H1 (cell line): Measurements from ENCODE around the gene ECPAS. TPM values are rescaled to one million over a fixed set of nuclear protein-coding genes. Genes with fewer than 3 reads are reported as not detected.

ENCODE experiments used
- CTCF ChIA-PET: fragments of 300-600 bp; sonication (Branson Sonifier 250); formaldehyde crosslinking; loops from one replicate; lab custom pipeline; 2021; ENCODE audit not compliant: partially characterized antibody; lab: Charles Lee
- POLR2A ChIA-PET: fragments of 300-600 bp; sonication (Branson Sonifier 250); formaldehyde crosslinking; loops from one replicate; lab custom pipeline; 2021; ENCODE audit warnings: inconsistent platforms; ENCODE audit not compliant: partially characterized antibody; lab: Charles Lee
- DNase-seq, 2 experiments: peaks; one replicate each; pipeline versions ENCODE4 v3.0.0 to v3.0.0-alpha.2; 2010 to 2022; ENCODE audit warnings: low spot score in 2 of 2, low read depth in 1 of 2, mixed read lengths in 1 of 2
- FAIRE-seq: peaks from 2 replicates; lab custom pipeline; 2011; peaks lifted over from hg19 to GRCh38; lab: Jason Lieb, UNC
- H2AFZ ChIP-seq: 2 replicates; pipeline ENCODE4 v1.8.1; 2012; ENCODE audit warnings: low read length, inconsistent platforms
- H2AK5ac ChIP-seq: 2 replicates; pipeline ENCODE4 v1.6.1; 2013; ENCODE audit warnings: low read depth, low read length
- H2BK120ac ChIP-seq: replicated peaks from 2 replicates; pipeline ENCODE3; 2013; ENCODE audit warnings: low read depth, low read length, inconsistent platforms
- H2BK12ac ChIP-seq: 2 replicates; pipeline ENCODE4 v1.6.1; 2013; ENCODE audit warnings: low read depth, low read length
- H2BK15ac ChIP-seq: 2 replicates; pipeline ENCODE4 v1.6.1; 2013; ENCODE audit warnings: low read length
- H2BK20ac ChIP-seq: 2 replicates; pipeline ENCODE4 v1.6.1; 2013; ENCODE audit warnings: low read length
- H2BK5ac ChIP-seq: 2 replicates; pipeline ENCODE4 v1.6.1; 2013; ENCODE audit warnings: low read depth, low read length
- H3K14ac ChIP-seq: 2 replicates; pipeline ENCODE4 v1.6.1; 2013; ENCODE audit warnings: inconsistent platforms; ENCODE audit not compliant: insufficient read length
- H3K18ac ChIP-seq: 2 replicates; pipeline ENCODE4 v1.6.1; 2013; ENCODE audit warnings: low read length; ENCODE audit errors: extremely low read depth
- H3K23ac ChIP-seq: 2 replicates; pipeline ENCODE4 v1.6.1; 2013; ENCODE audit warnings: inconsistent platforms; ENCODE audit not compliant: insufficient read length
- H3K23me2 ChIP-seq: 2 replicates; pipeline ENCODE4 v1.6.1; 2013; ENCODE audit warnings: low read depth, low read length
- H3K27ac ChIP-seq: 2 replicates; pipeline ENCODE4 v1.6.1; 2011; ENCODE audit warnings: low read depth, low read length, inconsistent platforms
- H3K27me3 ChIP-seq, 4 experiments: replicated peaks in 1 of 4; 1 replicate in 1 of 4; 2 replicates in 3 of 4; pipeline versions ENCODE4 v1.6.1 to v1.8.1; 2011 to 2013; ENCODE audit warnings: low read length in 3 of 4, mild to moderate bottlenecking in 3 of 4, inconsistent platforms in 2 of 4, mixed read lengths in 2 of 4, moderate library complexity in 1 of 4; ENCODE audit not compliant: control insufficient read depth in 3 of 4, insufficient read depth in 3 of 4; ENCODE audit errors: extremely low read depth in 1 of 4
- H3K36me3 ChIP-seq, 4 experiments: 2 replicates each; pipeline versions ENCODE4 v1.6.1 to v1.8.1; 2011 to 2013; ENCODE audit warnings: mild to moderate bottlenecking in 4 of 4, low read length in 3 of 4, moderate library complexity in 2 of 4, control low read depth in 1 of 4, inconsistent platforms in 1 of 4; ENCODE audit not compliant: insufficient read depth in 4 of 4, control insufficient read depth in 2 of 4
- H3K4ac ChIP-seq: replicated peaks from 2 replicates; pipeline ENCODE3; 2013; ENCODE audit warnings: low read length, low read depth, mixed read lengths, inconsistent platforms; ENCODE audit not compliant: insufficient read length
- H3K4me1 ChIP-seq, 4 experiments: replicated peaks in 1 of 4; 1 replicate in 1 of 4; 2 replicates in 3 of 4; pipeline versions ENCODE4 v1.6.1 to v1.8.1; 2011 to 2013; ENCODE audit warnings: low read length in 3 of 4, inconsistent platforms in 2 of 4, mixed read lengths in 1 of 4; ENCODE audit not compliant: insufficient read depth in 4 of 4, control insufficient read depth in 3 of 4
- H3K4me2 ChIP-seq, 2 experiments: 2 replicates each; pipeline versions ENCODE4 v1.6.1 to v1.8.1; 2011 to 2013; ENCODE audit warnings: low read depth in 2 of 2, low read length in 2 of 2, control low read depth in 1 of 2, inconsistent platforms in 1 of 2, mild to moderate bottlenecking in 1 of 2; ENCODE audit not compliant: insufficient read depth in 1 of 2
- H3K4me3 ChIP-seq, 4 experiments: fragments of 200-600, 300-600 bp in 1 of 4; sonication (generic), shearing (Covaris generic), sonication (Bioruptor Twin) in 1 of 4; 2 replicates each; pipeline versions ENCODE4 v1.5.1 to v1.8.1; 2011 to 2016; ENCODE audit warnings: low read length in 4 of 4, low read depth in 3 of 4, control low read depth in 2 of 4, inconsistent platforms in 2 of 4, mild to moderate bottlenecking in 2 of 4, mixed read lengths in 1 of 4, moderate library complexity in 1 of 4; ENCODE audit not compliant: insufficient read depth in 2 of 4; ENCODE audit errors: extremely low read depth in 1 of 4
- H3K56ac ChIP-seq: replicated peaks from 2 replicates; pipeline ENCODE3; 2013; ENCODE audit warnings: low read depth, mild to moderate bottlenecking, mixed read lengths, low read length, inconsistent platforms; ENCODE audit not compliant: insufficient read length
- H3K79me1 ChIP-seq: 2 replicates; pipeline ENCODE4 v1.6.1; 2013; ENCODE audit warnings: low read depth, low read length, control low read depth
- H3K79me2 ChIP-seq, 2 experiments: 2 replicates each; pipeline versions ENCODE4 v1.6.1 to v1.8.1; 2012 to 2013; ENCODE audit warnings: low read length in 2 of 2, mild to moderate bottlenecking in 2 of 2, inconsistent platforms in 1 of 2; ENCODE audit not compliant: insufficient read depth in 2 of 2, control insufficient read depth in 1 of 2
- H3K9ac ChIP-seq, 4 experiments: replicated peaks in 1 of 4; 1 replicate in 1 of 4; 2 replicates in 3 of 4; pipeline versions ENCODE4 v1.6.1 to v1.8.1; 2011 to 2013; ENCODE audit warnings: low read depth in 3 of 4, low read length in 3 of 4, control low read depth in 2 of 4, mild to moderate bottlenecking in 2 of 4, moderate library complexity in 2 of 4, inconsistent platforms in 1 of 4; ENCODE audit errors: extremely low read depth in 1 of 4
- H3K9me3 ChIP-seq, 2 experiments: 2 replicates each; pipeline versions ENCODE4 v1.6.1 to v1.8.1; 2012 to 2013; ENCODE audit warnings: mild to moderate bottlenecking in 2 of 2, moderate library complexity in 2 of 2, control low read depth in 1 of 2, inconsistent platforms in 1 of 2, low read depth in 1 of 2, low read length in 1 of 2, mixed read lengths in 1 of 2; ENCODE audit not compliant: insufficient read depth in 2 of 2
- H4K20me1 ChIP-seq, 2 experiments: replicated peaks in 1 of 2; 2 replicates each; pipeline versions ENCODE3 to v1.8.1; 2011 to 2013; ENCODE audit warnings: inconsistent platforms in 2 of 2, low read length in 2 of 2, mild to moderate bottlenecking in 1 of 2; ENCODE audit not compliant: insufficient read depth in 2 of 2, control insufficient read depth in 1 of 2
- H4K5ac ChIP-seq: 2 replicates; pipeline ENCODE4 v1.6.1; 2013; ENCODE audit warnings: low read length, low read depth, mixed read lengths, inconsistent platforms; ENCODE audit not compliant: insufficient read length
- H4K8ac ChIP-seq: 2 replicates; pipeline ENCODE4 v1.8.0; 2013; ENCODE audit warnings: mild to moderate bottlenecking, moderate library complexity, low read length, inconsistent platforms; ENCODE audit not compliant: insufficient read depth; ENCODE audit errors: extremely low read depth
- H4K91ac ChIP-seq: replicated peaks from 2 replicates; pipeline ENCODE3; 2013; ENCODE audit warnings: low read length, mixed read lengths, inconsistent platforms; ENCODE audit not compliant: insufficient read length
- WGBS, 2 experiments: shearing (Covaris generic) in 1 of 2; methylation state at CpG; one replicate each; pipeline versions ENCODE4 v1.1.6 to v1.1.7; 2013 to 2015; ENCODE audit warnings: low lambda C conversion rate in 2 of 2, mixed read lengths in 2 of 2, inconsistent platforms in 1 of 2, low coverage in 1 of 2, missing lambda C conversion rate in 1 of 2; ENCODE audit not compliant: insufficient replicate concordance in 2 of 2, insufficient coverage in 1 of 2, insufficient read length in 1 of 2; ENCODE audit errors: extremely low coverage in 1 of 2, missing lambda C conversion rate in 1 of 2; 5-methylcytosine and 5-hydroxymethylcytosine counted together
- polyA plus RNA-seq, 7 experiments: library from polyadenylated mRNA; depleted of rRNA in 3 of 7; stranded (reverse) in 5 of 7; unstranded in 2 of 7; fragments of >200 nt in 5 of 7; fragments of 200-250 nt in 2 of 7; gene quantifications; 1 replicate in 5 of 7; 2 replicates in 1 of 7; 4 replicates in 1 of 7; pipeline versions ENCODE4 v1.2.1 to v1.2.3, GENCODE V29; 2011 to 2013; ENCODE audit warnings: missing spikeins in 2 of 7, mixed read lengths in 2 of 7
- total RNA-seq: library from RNA; stranded (reverse); fragmentation: NEBNext Ultra II Directional; extraction: Animal tissue kit (Norgen Biotek cat#: 25700); gene quantifications from 2 replicates; pipeline ENCODE4 v1.2.1, GENCODE V29; 2021

ECPAS gene
- total and polyA plus RNA-seq, 2 of the 8 experiments (the other 6 are each of a cell fraction or from before 2014, with no cell fraction given), result 20.9 to 131 TPM

- Histone ChIP-seq H3K79me1 (no peaks in the 10 kb centered on the region), H4K5ac (no peak within 1 kb of the TSS), H3K36me3 (no peaks in the 10 kb centered on the region), H2AFZ (no peak within 1 kb of the TSS), H2BK15ac (no peak within 1 kb of the TSS), H3K9me3 (no peaks in the 10 kb centered on the region), H2BK5ac (no peak within 1 kb of the TSS), H2AK5ac (no peak within 1 kb of the TSS), H3K18ac (no peak within 1 kb of the TSS), H3K9ac (no peak within 1 kb of the TSS), H2BK120ac (no peak within 1 kb of the TSS), H3K14ac (no peak within 1 kb of the TSS), H3K4ac (no peak within 1 kb of the TSS), H3K27me3 (no peaks in the 10 kb centered on the region), H3K4me2 (no peak within 1 kb of the TSS), H3K4me1 (0 out of 7 replicates have a peak, but pooled peaks cover 0 to 2% (median 0%) of the 10 kb centered on the region in 4 experiments), H3K4me3 (no peak within 1 kb of the TSS), H2BK12ac (no peak within 1 kb of the TSS), H3K27ac (no peak within 1 kb of the TSS), H2BK20ac (no peak within 1 kb of the TSS), H3K56ac (no peak within 1 kb of the TSS), H3K23ac (no peak within 1 kb of the TSS), H3K23me2 (no peaks in the 10 kb centered on the region), H3K79me2 (no peaks in the 10 kb centered on the region), H4K8ac (no peak within 1 kb of the TSS), H4K91ac (no peak within 1 kb of the TSS), H4K20me1 (no peaks in the 10 kb centered on the region)
- FAIRE-seq, result no peak
- ChIA-PET POLR2A (no interaction called here), CTCF (interaction anchor here (1.2 kb wide), 1 partner anchor 139 kb away, joined by 5 read pairs; no protein-coding TSS in a partner anchor)
- 91% methylated on average over 4 of the region's 4 CpGs; no CpG with 5 or more reads in 1 of the 2 experiments for WGBS, 2 experiments
- DNase-seq, result no peak
These were observed 154.1 kb downstream of the ECPAS start, which contains the start of gene OR2K2 for GRCh38 chr9:111330124-111330523. Gene OR2K2, minus strand, starts transcription at chr9:111330224. Its CDS starts 1,791 bp downstream, at chr9:111328433.
